Breast epithelium (tissue), 3 donors: ENCODE measurements around the gene PREP.

Experiments
- CTCF ChIP-seq, 3 donors: fragments of 450-650 bp; IDR thresholded peaks; one replicate each; pipeline ENCODE4 v1.5.1; 2016 to 2017; ENCODE audit warnings: antibody characterized with exemption in 3 of 3, mild to moderate bottlenecking in 3 of 3, moderate library complexity in 3 of 3
- POLR2A ChIP-seq: fragments of 450-650 bp; IDR thresholded peaks from one replicate; pipeline ENCODE4 v1.6.1; 2016; ENCODE audit warnings: antibody characterized with exemption, mild to moderate bottlenecking, moderate library complexity

- TF ChIP-seq CTCF (IDR thresholded peaks at IDR 0.05): no peak
- no peak for TF ChIP-seq POLR2A
Observed at GRCh38 chr6:105256619-105257018, 146.3 kb downstream of the PREP start.
